OCI-M1 (cell line): ENCODE data around the gene NTF4.

ENCODE experiments used
- DNase-seq: peaks from one replicate; lab custom pipeline; 2025; lab: John Stamatoyannopoulos, UW

NTF4 gene

GRCh38 chr19:49020931-49021895 lies 43.4 kb downstream of the NTF4 start:
- peak; percentile 75 for DNase-seq

- DNase-seq: no peak
These were observed 44.3 kb downstream of the NTF4 start for GRCh38 chr19:49020342-49020741.

- peak; percentile 72 for DNase-seq
These were observed 45.2 kb downstream of the NTF4 start for GRCh38 chr19:49019242-49019932.

GRCh38 chr19:49018388-49019241 lies 46.0 kb downstream of the NTF4 start:
- peak; percentile 65 for DNase-seq

- peak; percentile 84 for DNase-seq
These were observed 46.8 kb downstream of the NTF4 start for GRCh38 chr19:49017666-49018351.

- DNase-seq: no peak
These were observed 47.5 kb downstream of the NTF4 start, which contains the start of gene LHB for GRCh38 chr19:49017041-49017665. Gene LHB (minus strand): TSS chr19:49017091. CDS start chr19:49017081, 10 bp downstream.

GRCh38 chr19:49016067-49016839 lies 48.4 kb downstream of the NTF4 start:
- DNase-seq: no peak

GRCh38 chr19:49014870-49015255 lies 49.8 kb downstream of the NTF4 start:
- no peak for DNase-seq

GRCh38 chr19:49014123-49014869 lies 50.3 kb downstream of the NTF4 start:
- no peak for DNase-seq

- no peak for DNase-seq
These were observed 53.4 kb downstream of the NTF4 start for GRCh38 chr19:49011194-49011593.
